Measurements from ENCODE around the gene LFNG.

LFNG gene

GRCh38 chr7:2521952-2522591 is 2.5 kb downstream of the LFNG start:
- H3K9me2 ChIP-seq (replicated peaks; ENCODE audit: control insufficient read depth, low read length): no peaks in the 10 kb centered on the region
- no peaks in the 10 kb centered on the region for H3K9me3 ChIP-seq (ENCODE audit: control insufficient read depth, insufficient read depth, low read length)
- 0 out of 2 replicates have a peak, but pooled peaks have one; percentile 45 for TF ChIP-seq EZH2phosphoT487 (IDR thresholded peaks at IDR 0.05; ENCODE audit: borderline replicate concordance, low read length)
- TF ChIP-seq, protein P1, sequence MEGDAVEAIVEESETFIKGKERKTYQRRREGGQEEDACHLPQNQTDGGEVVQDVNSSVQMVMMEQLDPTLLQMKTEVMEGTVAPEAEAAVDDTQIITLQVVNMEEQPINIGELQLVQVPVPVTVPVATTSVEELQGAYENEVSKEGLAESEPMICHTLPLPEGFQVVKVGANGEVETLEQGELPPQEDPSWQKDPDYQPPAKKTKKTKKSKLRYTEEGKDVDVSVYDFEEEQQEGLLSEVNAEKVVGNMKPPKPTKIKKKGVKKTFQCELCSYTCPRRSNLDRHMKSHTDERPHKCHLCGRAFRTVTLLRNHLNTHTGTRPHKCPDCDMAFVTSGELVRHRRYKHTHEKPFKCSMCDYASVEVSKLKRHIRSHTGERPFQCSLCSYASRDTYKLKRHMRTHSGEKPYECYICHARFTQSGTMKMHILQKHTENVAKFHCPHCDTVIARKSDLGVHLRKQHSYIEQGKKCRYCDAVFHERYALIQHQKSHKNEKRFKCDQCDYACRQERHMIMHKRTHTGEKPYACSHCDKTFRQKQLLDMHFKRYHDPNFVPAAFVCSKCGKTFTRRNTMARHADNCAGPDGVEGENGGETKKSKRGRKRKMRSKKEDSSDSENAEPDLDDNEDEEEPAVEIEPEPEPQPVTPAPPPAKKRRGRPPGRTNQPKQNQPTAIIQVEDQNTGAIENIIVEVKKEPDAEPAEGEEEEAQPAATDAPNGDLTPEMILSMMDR (IDR thresholded peaks at IDR 0.05; ENCODE audit: low read depth, low read length, poor library complexity, severe bottlenecking): peak; percentile 32
- H3K4me2 ChIP-seq (ENCODE audit: low read length): no peak overlapping the region
- H3K4me1 ChIP-seq (ENCODE audit: control insufficient read depth, low read length): peaks cover 41% of the 10 kb centered on the region
- peaks cover 75% of the 10 kb centered on the region for H3K27me3 ChIP-seq (ENCODE audit: control insufficient read depth, low read length)
- H3K4me3 ChIP-seq (ENCODE audit: low read length): no peak overlapping the region
- H3K27ac ChIP-seq (ENCODE audit: low read depth, low read length): no peak overlapping the region
- no peaks in the 10 kb centered on the region for H3K79me2 ChIP-seq (ENCODE audit: control insufficient read depth, low read length)
- H3F3A ChIP-seq (ENCODE audit: control insufficient read depth, insufficient read depth): no peaks in the 10 kb centered on the region; the same call in 1 of the 2 replicates
- H3K36me3 ChIP-seq (ENCODE audit: control insufficient read depth, low read length): no peaks in the 10 kb centered on the region
- peaks cover 5% of the 10 kb centered on the region; the same call in 1 of the 2 replicates for H4K20me1 ChIP-seq (ENCODE audit: control insufficient read depth, insufficient read depth, low read depth, low read length)

DNA sequence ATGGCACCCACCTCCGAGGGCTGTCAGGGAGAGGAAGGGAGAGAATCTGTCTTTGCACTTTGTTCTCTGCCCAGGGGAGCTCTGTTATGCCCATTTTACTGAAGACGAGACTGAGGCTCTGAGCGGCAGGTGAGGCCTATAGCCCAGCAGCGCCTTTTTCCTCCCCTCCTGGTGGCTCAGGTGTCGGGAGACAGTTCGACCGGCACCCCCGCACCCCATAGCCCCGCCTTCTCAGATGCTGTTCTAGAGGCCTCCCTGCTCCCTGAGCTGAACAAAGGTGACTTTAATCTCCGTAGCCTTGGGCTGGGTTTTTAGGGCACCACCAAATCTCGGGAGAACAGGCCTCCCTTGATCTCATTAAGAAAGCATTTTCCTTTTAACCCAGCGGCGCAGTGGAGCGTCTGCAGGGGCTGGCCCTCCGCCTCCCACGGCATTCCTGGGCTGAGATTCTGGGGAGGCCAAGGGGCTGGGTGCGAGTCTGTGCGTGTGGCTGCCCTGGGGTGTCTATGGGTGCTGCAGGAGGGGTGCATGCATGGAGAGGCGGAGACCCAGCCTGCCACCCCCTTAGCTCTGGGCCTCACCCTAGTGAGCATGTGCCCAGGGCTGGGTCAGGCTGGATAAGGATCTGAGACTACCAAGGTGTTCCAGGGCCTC is 3.3 kb downstream of the LFNG start:
- Histone ChIP-seq H3K27me3 (ENCODE audit: control insufficient read depth, low read length) (peaks cover 67% of the 10 kb centered on the region), H4K20me1 (ENCODE audit: control insufficient read depth, insufficient read depth, low read depth, low read length) (peaks cover 5% of the 10 kb centered on the region; the same call in 1 of the 2 replicates), H3K9me2 (replicated peaks; ENCODE audit: control insufficient read depth, low read length) (no peaks in the 10 kb centered on the region), H3K4me1 (ENCODE audit: control insufficient read depth, low read length) (peaks cover 40% of the 10 kb centered on the region), H3K27ac (ENCODE audit: low read depth, low read length) (no peak overlapping the region), H3K9me3 (ENCODE audit: control insufficient read depth, insufficient read depth, low read length) (no peaks in the 10 kb centered on the region), H3K36me3 (ENCODE audit: control insufficient read depth, low read length) (no peaks in the 10 kb centered on the region), H3K79me2 (ENCODE audit: control insufficient read depth, low read length) (no peaks in the 10 kb centered on the region), H3K4me2 (ENCODE audit: low read length) (no peak overlapping the region), H3K4me3 (ENCODE audit: low read length) (no peak overlapping the region), H3F3A (ENCODE audit: control insufficient read depth, insufficient read depth) (peaks cover 3% of the 10 kb centered on the region; the same call in 1 of the 2 replicates)
- no peak for TF ChIP-seq EZH2phosphoT487 (IDR thresholded peaks at IDR 0.05; ENCODE audit: borderline replicate concordance, low read length)
- TF ChIP-seq, protein P1 (IDR thresholded peaks at IDR 0.05; ENCODE audit: low read depth, low read length, poor library complexity, severe bottlenecking): no peak

DNA sequence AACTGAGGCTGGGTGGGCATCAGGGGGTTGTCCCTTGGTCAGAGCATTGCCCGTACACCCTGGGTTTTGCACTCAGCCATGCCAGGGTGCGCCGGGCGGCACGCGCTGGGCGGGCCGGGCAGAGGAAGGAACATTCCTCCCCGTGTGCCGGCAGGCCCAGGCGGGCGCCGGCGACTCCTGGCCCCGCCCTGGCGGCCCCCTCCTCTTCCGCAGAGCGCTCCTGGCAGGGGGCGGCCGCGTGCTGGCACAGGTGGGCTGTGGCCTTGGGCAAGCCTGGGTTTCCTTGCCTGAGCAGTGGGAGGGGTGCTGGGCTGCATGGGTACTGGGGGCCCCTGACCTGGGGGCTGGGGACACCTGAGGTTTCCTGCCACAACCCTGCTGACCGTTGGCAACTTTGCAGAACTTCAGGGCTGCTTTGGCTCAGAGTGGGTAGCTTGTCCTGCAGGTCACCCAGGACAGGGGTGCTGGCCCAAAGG is 3.9 kb downstream of the LFNG start:
- no peaks in the 10 kb centered on the region for H3K36me3 ChIP-seq (ENCODE audit: control insufficient read depth, low read length)
- H4K20me1 ChIP-seq (ENCODE audit: control insufficient read depth, insufficient read depth, low read depth, low read length): peaks cover 5% of the 10 kb centered on the region; the same call in 1 of the 2 replicates
- H3K4me3 ChIP-seq (ENCODE audit: low read length): no peak overlapping the region
- no peaks in the 10 kb centered on the region for H3K79me2 ChIP-seq (ENCODE audit: control insufficient read depth, low read length)
- no peak overlapping the region for H3K4me2 ChIP-seq (ENCODE audit: low read length)
- peaks cover 61% of the 10 kb centered on the region for H3K27me3 ChIP-seq (ENCODE audit: control insufficient read depth, low read length)
- H3K4me1 ChIP-seq (ENCODE audit: control insufficient read depth, low read length): peaks cover 39% of the 10 kb centered on the region
- no peaks in the 10 kb centered on the region for H3K9me3 ChIP-seq (ENCODE audit: control insufficient read depth, insufficient read depth, low read length)
- no peaks in the 10 kb centered on the region for H3K9me2 ChIP-seq (replicated peaks; ENCODE audit: control insufficient read depth, low read length)
- TF ChIP-seq, protein P1 (IDR thresholded peaks at IDR 0.05; ENCODE audit: low read depth, low read length, poor library complexity, severe bottlenecking): no peak
- no peak for TF ChIP-seq EZH2phosphoT487 (IDR thresholded peaks at IDR 0.05; ENCODE audit: borderline replicate concordance, low read length)
- peaks cover 9% of the 10 kb centered on the region for H3F3A ChIP-seq (ENCODE audit: control insufficient read depth, insufficient read depth)
- H3K27ac ChIP-seq (ENCODE audit: low read depth, low read length): no peak overlapping the region
